Uterus (tissue), 4 donors: Measurements from ENCODE around the gene HOXD1. TPM values are rescaled to one million over a fixed set of nuclear protein-coding genes. Genes with fewer than 3 reads are reported as not detected.

Experiments
- DNase-seq, 2 donors: peaks; one replicate each; pipeline ENCODE4 v3.0.0-alpha.2; 2019 to 2020
- H3K27ac ChIP-seq, 2 donors: fragments of 200-600 bp; sonication (generic); 1 replicate in 1 of 2; 2 replicates in 1 of 2; pipeline ENCODE4 v1.5.1; 2016 to 2018
- H3K27me3 ChIP-seq, 2 donors: fragments of 200-600 bp; sonication (generic); one replicate each; pipeline ENCODE4 v1.5.1; 2018 to 2019; ENCODE audit warnings: control low read depth in 1 of 2
- H3K36me3 ChIP-seq, 2 donors: fragments of 200-600 bp; sonication (generic); one replicate each; pipeline ENCODE4 v1.5.1; 2019; ENCODE audit warnings: control low read depth in 1 of 2
- H3K4me1 ChIP-seq, 2 donors: fragments of 200-600 bp; sonication (generic); one replicate each; pipeline ENCODE4 v1.5.1; 2018 to 2019; ENCODE audit warnings: control low read depth in 1 of 2
- H3K4me3 ChIP-seq, 2 donors: fragments of 200-600 bp; sonication (generic); 1 replicate in 1 of 2; 2 replicates in 1 of 2; pipeline ENCODE4 v1.5.1; 2018 to 2019; ENCODE audit warnings: mild to moderate bottlenecking in 1 of 2
- H3K9me3 ChIP-seq, 2 donors: fragments of 200-600 bp; sonication (generic); one replicate each; pipeline ENCODE4 v1.5.1; 2019; ENCODE audit warnings: control low read depth in 1 of 2
- CTCF ChIP-seq, 4 experiments: fragments of 200-600 bp in 2 of 4; fragments of 450-650 bp in 2 of 4; sonication (generic) in 2 of 4; IDR thresholded peaks; one replicate each; pipeline ENCODE4 v1.5.1; 2016 to 2019; ENCODE audit warnings: antibody characterized with exemption in 4 of 4, mild to moderate bottlenecking in 2 of 4, moderate library complexity in 1 of 4
- POLR2A ChIP-seq, 2 donors: fragments of 450-650 bp; IDR thresholded peaks; one replicate each; pipeline ENCODE4 v1.6.1; 2016; ENCODE audit warnings: antibody characterized with exemption in 2 of 2, mild to moderate bottlenecking in 1 of 2, moderate library complexity in 1 of 2
- intact Hi-C: fragments of 100-400 bp; cut with DNase I; formaldehyde crosslinking; loops from one replicate; pipeline ENCODE4 v1.15.1; 2023; ENCODE audit warnings: low total_unique reads
- total RNA-seq, 4 donors: library from RNA; depleted of rRNA in 3 of 4; stranded (reverse); fragments of >200 nt in 3 of 4; gene quantifications; one replicate each; pipeline versions ENCODE4 v1.1.0 to v1.2.4, GENCODE V29; 2014 to 2023
- donor health status: DM: yes; HTN: yes; CAD: no.

Gene HOXD1
- total RNA-seq, 4 donors from 2014 or later, result 0.21 to 2.9 (median 0.52) TPM; not detected in 1

- intact Hi-C loops, result no loop called here
- Histone ChIP-seq H3K4me1 (no peaks in the 10 kb centered on the region), H3K36me3 (no peaks in the 10 kb centered on the region), H3K9me3 (no peaks in the 10 kb centered on the region), H3K27me3 (no peaks in the 10 kb centered on the region), H3K4me3 (peak overlapping the region; percentile 16 to 31), H3K27ac (peak overlapping the region; percentile 76 to 78)
- no peak for TF ChIP-seq CTCF (IDR thresholded peaks at IDR 0.05)
- no peak for TF ChIP-seq POLR2A (IDR thresholded peaks at IDR 0.05)
- DNase-seq, result no peak
Observed at GRCh38 chr2:176178757-176179295, 9.6 kb upstream of the HOXD1 start.

GRCh38 chr2:176181551-176181950 lies 6.9 kb upstream of the HOXD1 start:
- Histone ChIP-seq H3K9me3 (no peaks in the 10 kb centered on the region), H3K4me3 (no peak overlapping the region), H3K27ac (no peak overlapping the region), H3K36me3 (no peaks in the 10 kb centered on the region), H3K27me3 (no peaks in the 10 kb centered on the region), H3K4me1 (no peaks in the 10 kb centered on the region)
- intact Hi-C loops, result no loop called here
- TF ChIP-seq CTCF (IDR thresholded peaks at IDR 0.05), result no peak
- no peak for TF ChIP-seq POLR2A (IDR thresholded peaks at IDR 0.05)
- no peak for DNase-seq

- H3K27me3 ChIP-seq, result no peaks in the 10 kb centered on the region
- no peak overlapping the region for H3K27ac ChIP-seq
- intact Hi-C loops, result no loop called here
- DNase-seq, result no peak
- no peak overlapping the region for H3K4me3 ChIP-seq
- no peaks in the 10 kb centered on the region for H3K9me3 ChIP-seq
- H3K4me1 ChIP-seq, result no peaks in the 10 kb centered on the region
- TF ChIP-seq CTCF (IDR thresholded peaks at IDR 0.05) (no peak), POLR2A (IDR thresholded peaks at IDR 0.05) (no peak)
- no peaks in the 10 kb centered on the region for H3K36me3 ChIP-seq
Observed at GRCh38 chr2:176182671-176183070, 5.8 kb upstream of the HOXD1 start.

GRCh38 chr2:176184749-176185148 lies 3.7 kb upstream of the HOXD1 start:
- H3K4me3 ChIP-seq, result no peak overlapping the region
- H3K27me3 ChIP-seq, result peaks cover 0 to 4% of the 10 kb centered on the region in 2 donors
- TF ChIP-seq CTCF (IDR thresholded peaks at IDR 0.05) (no peak), POLR2A (IDR thresholded peaks at IDR 0.05) (no peak)
- no peaks in the 10 kb centered on the region for H3K9me3 ChIP-seq
- H3K4me1 ChIP-seq, result peaks cover 0 to 9% of the 10 kb centered on the region in 2 donors
- intact Hi-C loops, result no loop called here
- H3K27ac ChIP-seq, result no peak overlapping the region
- H3K36me3 ChIP-seq, result no peaks in the 10 kb centered on the region
- DNase-seq, result no peak

- H3K27me3 ChIP-seq, result peaks cover 0 to 4% of the 10 kb centered on the region in 2 donors
- TF ChIP-seq CTCF (IDR thresholded peaks at IDR 0.05) (no peak), POLR2A (IDR thresholded peaks at IDR 0.05) (no peak)
- no peak overlapping the region for H3K27ac ChIP-seq
- intact Hi-C loops, result no loop called here
- H3K4me3 ChIP-seq, result no peak overlapping the region
- no peaks in the 10 kb centered on the region for H3K36me3 ChIP-seq
- H3K4me1 ChIP-seq, result peaks cover 0 to 9% of the 10 kb centered on the region in 2 donors
- H3K9me3 ChIP-seq, result no peaks in the 10 kb centered on the region
- DNase-seq, result no peak
Observed at GRCh38 chr2:176186024-176186423, 2.4 kb upstream of the HOXD1 start.
